Spleen (tissue), 7 donors: ENCODE results near the gene OR51G2.

Experiments
- CTCF ChIP-seq, 11 experiments: fragments of 200-600 bp in 7 of 11; fragments of 450-650 bp in 4 of 11; sonication (generic) in 4 of 11; IDR thresholded peaks in 8 of 11; conservative IDR thresholded peaks in 3 of 11; 1 replicate in 7 of 11; 2 replicates in 4 of 11; pipeline versions ENCODE4 v1.4.0 to v1.8.0; 2016 to 2021; ENCODE audit warnings: antibody characterized with exemption in 11 of 11, inconsistent platforms in 4 of 11, mild to moderate bottlenecking in 1 of 11
- POLR2A ChIP-seq, 3 donors: fragments of 450-650 bp; IDR thresholded peaks; one replicate each; pipeline ENCODE4 v1.5.1; 2017; ENCODE audit warnings: antibody characterized with exemption in 3 of 3, mild to moderate bottlenecking in 1 of 3
- POLR2AphosphoS5 ChIP-seq, 3 donors: sonication (generic); formaldehyde crosslinking; IDR thresholded peaks; one replicate each; pipeline ENCODE4 v1.5.1; 2017; ENCODE audit warnings: antibody characterized with exemption in 3 of 3
- donor health status: DM: no; HTN: no; CAD: no; lungs with moderate emphysema.
- donor health status: DM: no; HTN: no; CAD: no.
- donor health status: DM: no; HTN: no; CAD: no.

- TF ChIP-seq CTCF (IDR thresholded peaks at IDR 0.05 in 8 of 11, conservative IDR thresholded peaks at IDR 0.05 in 3 of 11), result no peak
- TF ChIP-seq POLR2A (IDR thresholded peaks at IDR 0.05), result no peak
- no peak for TF ChIP-seq POLR2AphosphoS5 (IDR thresholded peaks at IDR 0.05)
These were observed 3.2 kb upstream of the OR51G2 start for GRCh38 chr11:4922304-4922703.
